CD4-positive, CD25-positive, alpha-beta regulatory T cell (primary cell): ENCODE measurements around the gene EHD3. TPM values are rescaled to one million over a fixed set of nuclear protein-coding genes. Genes with fewer than 3 reads are reported as not detected.

ENCODE experiments used
- ATAC-seq, 2 donors: fragments of 150-1000 bp; cut with Tn5 transposase; one replicate each; pipeline ENCODE4 v1.10.0; 2021; ENCODE audit warnings: low read depth in 2 of 2, moderate number of reproducible peaks in 2 of 2, moderate library complexity in 1 of 2
- DNase-seq, 3 donors: peaks; one replicate each; pipeline versions ENCODE4 v3.0.0 to v3.0.0-alpha.2; 2012 to 2022; ENCODE audit warnings: mixed read lengths in 1 of 3
- H3K27ac ChIP-seq: one replicate; pipeline ENCODE4 v1.7.0; 2013; ENCODE audit warnings: mild to moderate bottlenecking, low read length; ENCODE audit not compliant: insufficient read depth, poor library complexity, severe bottlenecking
- H3K27me3 ChIP-seq: one replicate; pipeline ENCODE4 v1.7.0; 2013; ENCODE audit warnings: low read length; ENCODE audit not compliant: control insufficient read depth, insufficient read depth
- H3K36me3 ChIP-seq: one replicate; pipeline ENCODE4 v1.7.0; 2013; ENCODE audit warnings: mild to moderate bottlenecking, low read length, moderate library complexity; ENCODE audit not compliant: control insufficient read depth, insufficient read depth
- H3K4me1 ChIP-seq: 2 replicates; pipeline ENCODE4 v1.7.0; 2013; ENCODE audit warnings: mild to moderate bottlenecking, low read length; ENCODE audit not compliant: insufficient read depth, control insufficient read depth, poor library complexity, severe bottlenecking
- H3K4me3 ChIP-seq: one replicate; pipeline ENCODE4 v1.7.0; 2013; ENCODE audit warnings: low read depth, mild to moderate bottlenecking, low read length, moderate library complexity
- H3K9me3 ChIP-seq, 2 experiments: 1 replicate in 1 of 2; 2 replicates in 1 of 2; pipeline ENCODE4 v1.7.0; 2013; ENCODE audit warnings: low read length in 2 of 2, mild to moderate bottlenecking in 1 of 2, moderate library complexity in 1 of 2; ENCODE audit not compliant: control insufficient read depth in 2 of 2
- H3K27ac Mint-ChIP-seq, 3 donors: one replicate each; pipeline ENCODE4 v1.8.0; 2020 to 2022; ENCODE audit warnings: mild to moderate bottlenecking in 3 of 3, mixed read lengths in 3 of 3, moderate library complexity in 2 of 3
- H3K27me3 Mint-ChIP-seq: one replicate; pipeline ENCODE4 v1.8.0; 2022; ENCODE audit warnings: mild to moderate bottlenecking, mixed read lengths
- H3K36me3 Mint-ChIP-seq: one replicate; pipeline ENCODE4 v1.8.0; 2020; ENCODE audit warnings: mixed read lengths
- H3K4me1 Mint-ChIP-seq, 4 donors: one replicate each; pipeline ENCODE4 v1.8.0; 2020 to 2022; ENCODE audit warnings: mixed read lengths in 4 of 4, mild to moderate bottlenecking in 1 of 4
- H3K4me3 Mint-ChIP-seq, 4 donors: one replicate each; pipeline ENCODE4 v1.8.0; 2020 to 2022; ENCODE audit warnings: mild to moderate bottlenecking in 4 of 4, mixed read lengths in 4 of 4, moderate library complexity in 3 of 4
- H3K9me3 Mint-ChIP-seq, 7 donors: one replicate each; pipeline ENCODE4 v1.8.0; 2020 to 2022; ENCODE audit warnings: mixed read lengths in 7 of 7, mild to moderate bottlenecking in 3 of 7, moderate library complexity in 2 of 7
- polyA plus RNA-seq, 4 donors: library from polyadenylated mRNA; unstranded; fragments of 300-500 nt; fragmentation: Illumina TruSeq; gene quantifications; one replicate each; pipeline ENCODE4 v1.2.3, GENCODE V29; 2021
- total RNA-seq: library from RNA; stranded (reverse); gene quantifications from one replicate; pipeline ENCODE4 v1.2.3, GENCODE V29; 2022

The EHD3 gene
- total and polyA plus RNA-seq, 5 donors from 2014 or later = 2.3 to 3.5 (median 2.7) TPM

DNA sequence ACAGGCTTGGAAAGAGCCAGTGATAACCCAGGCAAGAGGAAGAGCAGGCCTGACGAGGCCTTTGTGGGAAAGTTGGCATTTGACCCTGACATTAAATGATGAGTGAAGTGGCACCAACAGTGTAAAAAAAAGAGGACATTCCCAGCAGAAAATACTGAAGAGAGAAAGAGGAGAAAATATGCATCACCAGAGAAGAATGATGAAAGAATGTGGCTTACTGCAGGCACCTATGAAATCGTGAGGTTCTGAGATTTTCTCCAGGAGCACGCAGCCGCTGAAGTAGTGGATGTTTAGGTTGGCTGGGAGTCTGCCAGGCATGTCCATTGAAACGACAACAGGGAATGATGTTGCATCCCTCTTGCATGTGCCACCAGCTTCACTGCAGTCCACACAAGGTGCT, 13.8 kb downstream of the EHD3 start:
- no peaks in the 10 kb centered on the region for H3K4me1 ChIP-seq
- H3K27me3 ChIP-seq = no peaks in the 10 kb centered on the region
- no peak overlapping the region for H3K4me3 ChIP-seq
- peak overlapping the region in 1 of 3 donors; percentile 2 for H3K27ac Mint-ChIP-seq
- no peaks in the 10 kb centered on the region for H3K27me3 Mint-ChIP-seq
- H3K36me3 ChIP-seq = peaks cover 2% of the 10 kb centered on the region
- H3K4me3 Mint-ChIP-seq = no peak overlapping the region
- H3K27ac ChIP-seq = no peak overlapping the region
- H3K9me3 ChIP-seq = no peaks in the 10 kb centered on the region
- no peaks in the 10 kb centered on the region for H3K9me3 Mint-ChIP-seq
- H3K4me1 Mint-ChIP-seq = peaks cover 0 to 2% (median under 1%) of the 10 kb centered on the region in 4 donors
- no peak for DNase-seq
- peaks cover 17% of the 10 kb centered on the region for H3K36me3 Mint-ChIP-seq
- ATAC-seq = no peak

GRCh38 chr2:31248139-31248538, 14.2 kb downstream of the EHD3 start:
- no peak for ATAC-seq
- peaks cover 17% of the 10 kb centered on the region for H3K36me3 Mint-ChIP-seq

GRCh38 chr2:31249009-31249690, 15.2 kb downstream of the EHD3 start:
- no peaks in the 10 kb centered on the region for H3K27me3 ChIP-seq
- H3K4me1 ChIP-seq = no peaks in the 10 kb centered on the region
- H3K27ac ChIP-seq = no peak overlapping the region
- H3K36me3 Mint-ChIP-seq = peaks cover 15% of the 10 kb centered on the region
- H3K27me3 Mint-ChIP-seq = no peaks in the 10 kb centered on the region
- no peaks in the 10 kb centered on the region for H3K9me3 Mint-ChIP-seq
- H3K27ac Mint-ChIP-seq = no peak overlapping the region
- H3K4me1 Mint-ChIP-seq = peaks cover 0 to 2% (median 0%) of the 10 kb centered on the region in 4 donors
- no peak overlapping the region for H3K4me3 Mint-ChIP-seq
- DNase-seq (no peak), ATAC-seq (no peak)
- H3K36me3 ChIP-seq = peaks cover 1% of the 10 kb centered on the region
- H3K9me3 ChIP-seq = no peaks in the 10 kb centered on the region
- H3K4me3 ChIP-seq = no peak overlapping the region

More at GRCh38 chr2:31248139-31248538, 14.2 kb downstream of the EHD3 start:
- DNase-seq = no peak
- Mint-ChIP-seq H3K9me3 (no peaks in the 10 kb centered on the region), H3K4me1 (peaks cover 0 to 2% (median under 1%) of the 10 kb centered on the region in 4 donors), H3K27ac (peak overlapping the region in 1 of 3 donors; percentile 48), H3K27me3 (no peaks in the 10 kb centered on the region), H3K4me3 (no peak overlapping the region)
- H3K9me3 ChIP-seq = no peaks in the 10 kb centered on the region
- H3K4me3 ChIP-seq = no peak overlapping the region
- H3K36me3 ChIP-seq = peaks cover 2% of the 10 kb centered on the region
- no peak overlapping the region for H3K27ac ChIP-seq
- H3K27me3 ChIP-seq = no peaks in the 10 kb centered on the region
- H3K4me1 ChIP-seq = no peaks in the 10 kb centered on the region

DNA sequence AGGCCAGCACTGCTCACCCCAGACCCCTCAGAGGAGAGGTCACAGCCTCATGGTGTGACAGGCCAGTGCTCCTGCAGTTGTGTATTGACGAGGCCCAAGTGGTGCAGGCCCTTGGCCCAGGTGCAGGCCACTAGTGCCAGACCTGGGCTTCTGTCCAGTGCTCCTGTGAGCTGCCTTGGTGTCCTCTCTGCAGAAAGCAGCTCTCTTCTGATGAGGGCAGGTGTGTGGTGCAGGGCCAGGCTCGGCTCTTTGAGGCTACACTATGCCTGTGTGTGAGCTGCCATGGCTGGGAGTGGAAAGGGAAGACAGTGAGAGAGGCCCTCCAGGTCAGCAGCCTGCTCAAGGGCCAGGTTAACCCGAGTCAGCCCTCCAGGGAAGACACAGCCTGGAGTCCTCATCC, 17.1 kb downstream of the EHD3 start:
- no peak overlapping the region for H3K4me3 Mint-ChIP-seq
- H3K4me1 Mint-ChIP-seq = peaks cover 0 to 4% (median 1%) of the 10 kb centered on the region in 4 donors
- Histone ChIP-seq H3K36me3 (no peaks in the 10 kb centered on the region), H3K9me3 (no peaks in the 10 kb centered on the region), H3K4me3 (no peak overlapping the region), H3K27me3 (no peaks in the 10 kb centered on the region), H3K27ac (no peak overlapping the region), H3K4me1 (no peaks in the 10 kb centered on the region)
- no peaks in the 10 kb centered on the region for H3K27me3 Mint-ChIP-seq
- peaks cover 8% of the 10 kb centered on the region for H3K36me3 Mint-ChIP-seq
- DNase-seq (no peak), ATAC-seq (no peak)
- no peaks in the 10 kb centered on the region for H3K9me3 Mint-ChIP-seq
- H3K27ac Mint-ChIP-seq = no peak overlapping the region

DNA sequence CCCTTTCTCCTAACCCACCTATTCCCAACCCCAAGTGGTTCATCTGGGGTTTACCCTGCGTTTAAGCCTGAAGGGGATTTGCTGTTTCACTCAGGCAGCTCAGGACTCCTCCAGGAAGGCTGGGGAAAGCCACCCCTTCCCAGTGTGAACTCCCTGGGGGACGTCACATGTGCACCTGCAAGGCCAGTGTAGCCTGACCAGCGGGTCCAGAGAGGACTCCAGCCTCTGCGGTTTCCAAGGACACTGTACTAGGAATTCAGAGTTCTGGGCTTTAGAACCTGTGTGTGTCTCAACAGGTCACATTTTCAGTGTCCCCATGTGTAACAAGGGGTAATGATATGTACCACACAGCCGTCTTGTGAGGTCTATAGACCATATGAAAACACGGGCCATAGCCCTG, 17.9 kb downstream of the EHD3 start:
- Mint-ChIP-seq H3K9me3 (no peaks in the 10 kb centered on the region), H3K27ac (no peak overlapping the region), H3K36me3 (peaks cover 8% of the 10 kb centered on the region), H3K4me3 (no peak overlapping the region), H3K4me1 (peaks cover 0 to 4% (median 2%) of the 10 kb centered on the region in 4 donors), H3K27me3 (no peaks in the 10 kb centered on the region)
- Histone ChIP-seq H3K36me3 (no peaks in the 10 kb centered on the region), H3K27ac (no peak overlapping the region), H3K4me3 (no peak overlapping the region), H3K27me3 (no peaks in the 10 kb centered on the region), H3K9me3 (no peaks in the 10 kb centered on the region), H3K4me1 (no peaks in the 10 kb centered on the region)
- no peak for DNase-seq
- no peak for ATAC-seq

- no peak overlapping the region for H3K27ac Mint-ChIP-seq
- H3K36me3 ChIP-seq = no peaks in the 10 kb centered on the region
- peaks cover 0 to 4% (median 1%) of the 10 kb centered on the region in 4 donors for H3K4me1 Mint-ChIP-seq
- DNase-seq = no peak
- ATAC-seq = no peak
- no peaks in the 10 kb centered on the region for H3K9me3 ChIP-seq
- H3K27me3 ChIP-seq = no peaks in the 10 kb centered on the region
- H3K4me3 ChIP-seq = no peak overlapping the region
- H3K27me3 Mint-ChIP-seq = no peaks in the 10 kb centered on the region
- H3K36me3 Mint-ChIP-seq = peaks cover 3% of the 10 kb centered on the region
- H3K27ac ChIP-seq = no peak overlapping the region
- no peak overlapping the region for H3K4me3 Mint-ChIP-seq
- H3K9me3 Mint-ChIP-seq = no peaks in the 10 kb centered on the region
- H3K4me1 ChIP-seq = no peaks in the 10 kb centered on the region
These were observed 19.6 kb downstream of the EHD3 start for GRCh38 chr2:31253356-31254131.

DNA sequence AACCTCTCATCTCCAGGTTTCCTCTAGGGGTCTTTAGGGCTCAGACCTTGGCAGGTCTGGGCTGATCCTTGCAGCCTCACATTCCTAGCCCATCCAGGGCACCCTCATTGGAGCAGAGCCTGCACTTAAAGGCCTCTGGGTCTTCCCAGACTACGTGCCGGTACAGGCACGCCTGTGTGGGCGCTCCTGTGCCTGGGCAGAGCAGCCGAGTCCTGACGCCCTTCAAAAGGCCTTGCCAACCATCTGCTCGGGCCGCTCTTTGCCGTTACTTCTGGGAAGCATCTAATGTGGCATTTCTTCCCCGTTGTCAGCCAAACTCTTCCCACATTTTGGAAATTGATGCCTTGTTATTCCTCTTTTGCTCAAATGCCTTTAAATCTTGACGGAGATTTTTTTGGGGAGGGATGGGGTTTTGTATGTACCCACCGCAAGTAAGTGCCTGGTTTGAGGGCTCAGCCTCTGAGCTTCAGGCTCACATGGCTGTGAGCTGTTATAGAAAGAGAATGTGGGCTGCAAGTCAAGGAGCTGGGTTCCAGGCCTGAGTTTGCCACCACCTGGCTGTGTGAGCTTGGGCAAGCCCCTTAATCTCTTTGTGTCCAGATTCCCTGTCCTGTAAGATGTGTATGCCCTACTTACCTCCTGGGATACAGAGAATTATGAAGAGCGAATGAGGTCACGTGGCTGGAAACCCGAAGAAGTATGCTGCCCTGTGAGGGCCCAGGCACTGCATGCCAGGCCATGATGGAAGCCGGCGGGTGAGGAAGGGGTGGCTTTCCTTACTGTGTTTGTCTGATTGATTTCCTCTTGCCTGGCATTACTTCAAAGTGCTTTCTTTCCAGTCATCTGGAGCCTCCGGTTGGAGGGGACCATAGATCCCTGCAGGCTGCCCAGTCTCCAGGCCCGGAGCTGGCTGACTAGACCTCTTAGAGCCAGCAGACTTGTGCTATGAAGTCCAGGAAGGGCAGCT, 20.6 kb downstream of the EHD3 start:
- Mint-ChIP-seq H3K36me3 (peaks cover 9% of the 10 kb centered on the region), H3K9me3 (no peaks in the 10 kb centered on the region), H3K27ac (peak overlapping the region in 1 of 3 donors; percentile 47), H3K4me3 (no peak overlapping the region), H3K27me3 (no peaks in the 10 kb centered on the region), H3K4me1 (peaks cover 0 to 4% (median 1%) of the 10 kb centered on the region in 4 donors)
- H3K36me3 ChIP-seq = no peaks in the 10 kb centered on the region
- no peaks in the 10 kb centered on the region for H3K9me3 ChIP-seq
- ATAC-seq = no peak
- no peak overlapping the region for H3K27ac ChIP-seq
- no peaks in the 10 kb centered on the region for H3K4me1 ChIP-seq
- DNase-seq = no peak
- no peak overlapping the region for H3K4me3 ChIP-seq
- no peaks in the 10 kb centered on the region for H3K27me3 ChIP-seq
